WTC11 (cell line): Measurements from ENCODE around the gene BAIAP2L1.

Source experiments
- CTCF ChIP-seq: fragments of 200-600 bp; IDR thresholded peaks from 2 replicates; pipeline ENCODE4 v1.8.0; 2022; ENCODE audit warnings: antibody characterized with exemption
- ZNF416 ChIP-seq: fragments of 250-450 bp; sonication (Bioruptor Pico); IDR thresholded peaks from 2 replicates; pipeline ENCODE4 v1.9.0; 2021; ENCODE audit warnings: mild to moderate bottlenecking, inconsistent platforms

GRCh38 chr7:98360221-98361130 is 40.4 kb downstream of the BAIAP2L1 start:
- TF ChIP-seq CTCF (no peak), ZNF416 (no peak)
